A549 (cell line): Measurements from ENCODE around the gene WFS1.

ENCODE experiments used
- BHLHE40 ChIP-seq: IDR thresholded peaks from 2 replicates; pipeline ENCODE4 v1.6.1; 2012; ENCODE audit warnings: low read depth, low read length, inconsistent platforms
- CHD2 ChIP-seq: fragments of 150-350 bp; IDR thresholded peaks from 2 replicates; pipeline ENCODE4 v1.6.1; 2014; ENCODE audit warnings: low read length; ENCODE audit not compliant: partially characterized antibody
- ESRRA ChIP-seq: fragments of 150-350 bp; IDR thresholded peaks from 2 replicates; pipeline ENCODE4 v1.6.1; 2014; ENCODE audit warnings: mild to moderate bottlenecking, low read length, borderline replicate concordance
- RNF2 ChIP-seq: fragments of 200-600 bp; sonication (generic); IDR thresholded peaks from 2 replicates; pipeline ENCODE4 v1.6.1; 2016; ENCODE audit warnings: low read depth, mild to moderate bottlenecking, antibody characterized with exemption, moderate library complexity, borderline replicate concordance
- SMC3 ChIP-seq: fragments of >200 bp; sonication (Bioruptor Twin); formaldehyde crosslinking; IDR thresholded peaks from 3 replicates; pipeline ENCODE4 v1.6.1; 2018; ENCODE audit warnings: inconsistent platforms
- TFCP2L1 ChIP-seq: fragments of 250-450 bp; sonication (Bioruptor Pico); IDR thresholded peaks from 2 replicates; pipeline ENCODE4 v1.5.0; 2021; ENCODE audit warnings: mild to moderate bottlenecking
- TF ChIP-seq, protein P1 (sequence below): fragments of >200 bp; sonication (Bioruptor Twin); formaldehyde crosslinking; IDR thresholded peaks from 3 replicates; pipeline ENCODE4 v1.6.1; 2016
- TF ChIP-seq, protein P2 (sequence below): fragments of >200 bp; sonication (Bioruptor Twin); formaldehyde crosslinking; IDR thresholded peaks from 3 replicates; pipeline ENCODE4 v1.5.1; 2016

DNA sequence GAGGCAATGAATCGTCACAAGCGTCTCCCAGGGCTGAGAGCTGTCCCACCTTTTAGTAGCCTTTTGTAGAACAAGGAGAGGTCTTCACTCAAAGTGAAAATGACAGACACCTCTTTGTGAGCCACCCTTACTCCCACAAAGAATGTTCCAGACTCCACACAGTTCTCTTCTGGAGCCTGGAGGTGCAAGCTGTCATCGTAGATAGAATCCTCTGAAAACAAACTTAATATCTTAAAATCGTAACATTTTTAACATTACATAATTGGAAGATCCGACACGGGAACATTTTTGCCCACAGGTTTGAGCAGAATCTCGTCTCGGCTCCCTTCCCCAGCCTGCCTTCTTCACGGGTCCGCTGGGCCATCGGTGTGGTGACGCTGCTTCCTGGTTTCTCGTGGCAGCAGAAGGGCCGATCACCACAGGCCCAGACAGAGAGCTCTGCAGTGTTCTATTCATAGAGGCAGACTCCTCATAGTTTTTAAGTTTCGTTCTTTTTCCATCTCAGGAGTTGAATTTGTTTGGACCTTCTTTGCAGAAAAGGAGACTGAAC is 27.7 kb downstream of the WFS1 start:
- no peak for TF ChIP-seq CHD2
- TF ChIP-seq, protein P1, sequence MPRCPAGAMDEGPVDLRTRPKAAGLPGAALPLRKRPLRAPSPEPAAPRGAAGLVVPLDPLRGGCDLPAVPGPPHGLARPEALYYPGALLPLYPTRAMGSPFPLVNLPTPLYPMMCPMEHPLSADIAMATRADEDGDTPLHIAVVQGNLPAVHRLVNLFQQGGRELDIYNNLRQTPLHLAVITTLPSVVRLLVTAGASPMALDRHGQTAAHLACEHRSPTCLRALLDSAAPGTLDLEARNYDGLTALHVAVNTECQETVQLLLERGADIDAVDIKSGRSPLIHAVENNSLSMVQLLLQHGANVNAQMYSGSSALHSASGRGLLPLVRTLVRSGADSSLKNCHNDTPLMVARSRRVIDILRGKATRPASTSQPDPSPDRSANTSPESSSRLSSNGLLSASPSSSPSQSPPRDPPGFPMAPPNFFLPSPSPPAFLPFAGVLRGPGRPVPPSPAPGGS = no peak
- TF ChIP-seq, protein P2, sequence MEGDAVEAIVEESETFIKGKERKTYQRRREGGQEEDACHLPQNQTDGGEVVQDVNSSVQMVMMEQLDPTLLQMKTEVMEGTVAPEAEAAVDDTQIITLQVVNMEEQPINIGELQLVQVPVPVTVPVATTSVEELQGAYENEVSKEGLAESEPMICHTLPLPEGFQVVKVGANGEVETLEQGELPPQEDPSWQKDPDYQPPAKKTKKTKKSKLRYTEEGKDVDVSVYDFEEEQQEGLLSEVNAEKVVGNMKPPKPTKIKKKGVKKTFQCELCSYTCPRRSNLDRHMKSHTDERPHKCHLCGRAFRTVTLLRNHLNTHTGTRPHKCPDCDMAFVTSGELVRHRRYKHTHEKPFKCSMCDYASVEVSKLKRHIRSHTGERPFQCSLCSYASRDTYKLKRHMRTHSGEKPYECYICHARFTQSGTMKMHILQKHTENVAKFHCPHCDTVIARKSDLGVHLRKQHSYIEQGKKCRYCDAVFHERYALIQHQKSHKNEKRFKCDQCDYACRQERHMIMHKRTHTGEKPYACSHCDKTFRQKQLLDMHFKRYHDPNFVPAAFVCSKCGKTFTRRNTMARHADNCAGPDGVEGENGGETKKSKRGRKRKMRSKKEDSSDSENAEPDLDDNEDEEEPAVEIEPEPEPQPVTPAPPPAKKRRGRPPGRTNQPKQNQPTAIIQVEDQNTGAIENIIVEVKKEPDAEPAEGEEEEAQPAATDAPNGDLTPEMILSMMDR = no peak
- TF ChIP-seq RNF2 = no peak
- no peak for TF ChIP-seq BHLHE40
- no peak for TF ChIP-seq TFCP2L1 (CRISPR knock-in tag)
- no peak for TF ChIP-seq SMC3
- TF ChIP-seq ESRRA = no peak
